Liver (tissue), 9 donors: Measurements from ENCODE around the gene STRA6. TPM values are rescaled to one million over a fixed set of nuclear protein-coding genes. Genes with fewer than 3 reads are reported as not detected.

Experiments
- DNase-seq: peaks from one replicate; pipeline ENCODE4 v3.0.0-alpha.2; 2017; ENCODE audit warnings: low spot score
- H3K27ac ChIP-seq, 2 donors: one replicate each; pipeline ENCODE4 v1.7.0; 2013; ENCODE audit warnings: inconsistent platforms in 2 of 2, low read length in 2 of 2, control low read depth in 1 of 2, low read depth in 1 of 2, mild to moderate bottlenecking in 1 of 2
- H3K27me3 ChIP-seq, 4 donors: one replicate each; pipeline versions ENCODE4 v1.6.1 to v1.7.0; 2013; ENCODE audit warnings: low read length in 3 of 4, inconsistent platforms in 1 of 4, mild to moderate bottlenecking in 1 of 4, moderate library complexity in 1 of 4; ENCODE audit not compliant: control insufficient read depth in 4 of 4, insufficient read depth in 4 of 4
- H3K36me3 ChIP-seq, 4 donors: one replicate each; pipeline versions ENCODE4 v1.6.1 to v1.7.0; 2013; ENCODE audit warnings: low read length in 3 of 4, mild to moderate bottlenecking in 3 of 4, low read depth in 1 of 4, moderate library complexity in 1 of 4; ENCODE audit not compliant: control insufficient read depth in 4 of 4, insufficient read depth in 3 of 4
- H3K4me1 ChIP-seq, 4 donors: one replicate each; pipeline versions ENCODE4 v1.6.1 to v1.7.0; 2013; ENCODE audit warnings: low read length in 3 of 4, mild to moderate bottlenecking in 3 of 4, moderate library complexity in 1 of 4; ENCODE audit not compliant: control insufficient read depth in 4 of 4, insufficient read depth in 4 of 4
- H3K4me3 ChIP-seq, 3 donors: one replicate each; pipeline versions ENCODE4 v1.6.1 to v1.7.0; 2013; ENCODE audit warnings: low read length in 3 of 3, control low read depth in 1 of 3, low read depth in 1 of 3, mild to moderate bottlenecking in 1 of 3
- H3K9ac ChIP-seq, 2 donors: one replicate each; pipeline ENCODE4 v1.7.0; 2013; ENCODE audit warnings: low read length in 2 of 2, mild to moderate bottlenecking in 2 of 2, moderate library complexity in 2 of 2, control low read depth in 1 of 2, low read depth in 1 of 2
- H3K9me3 ChIP-seq, 4 donors: one replicate each; pipeline versions ENCODE4 v1.6.1 to v1.7.0; 2013; ENCODE audit warnings: low read length in 3 of 4; ENCODE audit not compliant: control insufficient read depth in 4 of 4
- CTCF ChIP-seq: fragments of 150-350 bp; IDR thresholded peaks from 2 replicates; pipeline ENCODE4 v1.5.1; 2017; ENCODE audit warnings: improper control_type of control experiment, low read depth, low read length; ENCODE audit not compliant: missing input control
- EGR1 ChIP-seq, 2 donors: IDR thresholded peaks; 2 replicates each; pipeline ENCODE4 v1.6.1; 2016 to 2018; ENCODE audit warnings: antibody characterized with exemption in 2 of 2, low read depth in 2 of 2
- FOXA1 ChIP-seq: IDR thresholded peaks from 2 replicates; pipeline ENCODE4 v1.6.1; 2016; ENCODE audit warnings: antibody characterized with exemption
- FOXA2 ChIP-seq: IDR thresholded peaks from 2 replicates; pipeline ENCODE4 v1.6.1; 2016; ENCODE audit warnings: antibody characterized with exemption
- GABPA ChIP-seq, 2 donors: IDR thresholded peaks in 1 of 2; conservative IDR thresholded peaks in 1 of 2; 2 replicates each; pipeline ENCODE4 v1.6.1; 2016; ENCODE audit warnings: antibody characterized with exemption in 2 of 2, mild to moderate bottlenecking in 1 of 2, moderate library complexity in 1 of 2
- HNF4A ChIP-seq, 2 donors: conservative IDR thresholded peaks; 2 replicates each; pipeline ENCODE4 v1.6.1; 2016; ENCODE audit warnings: antibody characterized with exemption in 2 of 2, mild to moderate bottlenecking in 2 of 2
- HNF4G ChIP-seq: IDR thresholded peaks from 2 replicates; pipeline ENCODE4 v1.6.1; 2016; ENCODE audit warnings: antibody characterized with exemption
- JUND ChIP-seq, 2 donors: IDR thresholded peaks; 2 replicates each; pipeline ENCODE4 v1.6.1; 2016; ENCODE audit warnings: antibody characterized with exemption in 2 of 2
- RAD21 ChIP-seq, 2 donors: IDR thresholded peaks; 2 replicates each; pipeline ENCODE4 v1.6.1; 2016; ENCODE audit warnings: antibody characterized with exemption in 2 of 2, mild to moderate bottlenecking in 2 of 2
- RXRA ChIP-seq, 2 donors: IDR thresholded peaks; 2 replicates each; pipeline ENCODE4 v1.6.1; 2017 to 2018; ENCODE audit warnings: antibody characterized with exemption in 2 of 2, mild to moderate bottlenecking in 1 of 2
- SP1 ChIP-seq: IDR thresholded peaks from 2 replicates; pipeline ENCODE4 v1.6.1; 2018; ENCODE audit warnings: antibody characterized with exemption, mild to moderate bottlenecking
- TAF1 ChIP-seq: conservative IDR thresholded peaks from 2 replicates; pipeline ENCODE4 v1.6.1; 2016; ENCODE audit warnings: antibody characterized with exemption, mild to moderate bottlenecking
- YY1 ChIP-seq: IDR thresholded peaks from 2 replicates; pipeline ENCODE4 v1.6.1; 2016; ENCODE audit warnings: antibody characterized with exemption, mild to moderate bottlenecking
- WGBS: extraction: QIAGEN DNeasy Blood & Tissue Kit; methylation state at CpG from one replicate; pipeline ENCODE4 v1.1.7; 2013; 5-methylcytosine and 5-hydroxymethylcytosine counted together
- polyA plus RNA-seq, 2 donors: library from polyadenylated mRNA; stranded (reverse) in 1 of 2; unstranded in 1 of 2; fragments of 200-250 nt in 1 of 2; fragments of >200 nt in 1 of 2; fragmentation: Nextera tagmentation in 1 of 2; extraction: Ambion mirVana in 1 of 2; gene quantifications; one replicate each; pipeline versions ENCODE4 v1.2.1 to v1.2.3, GENCODE V29; 2013 to 2015
- total RNA-seq, 2 donors: library from RNA; depleted of rRNA; stranded (reverse); fragments of >200 nt; gene quantifications; one replicate each; pipeline ENCODE4 v1.2.3, GENCODE V29; 2014
- TF ChIP-seq, protein P1 (sequence below): IDR thresholded peaks from 2 replicates; pipeline ENCODE4 v1.6.1; 2016; ENCODE audit warnings: antibody characterized with exemption
- TF ChIP-seq, protein P2 (sequence below): IDR thresholded peaks from 2 replicates; pipeline ENCODE4 v1.6.1; 2016; ENCODE audit warnings: antibody characterized with exemption, mild to moderate bottlenecking
- TF ChIP-seq, protein P3 (sequence below): IDR thresholded peaks from 2 replicates; pipeline ENCODE4 v1.6.1; 2016; ENCODE audit warnings: antibody characterized with exemption
- donor health status: healthy.
- donor health status: healthy.
- donor health status: healthy.
- donor health status: healthy.
- donor health status: healthy.

The STRA6 gene
- total and polyA plus RNA-seq, 4 donors: 3.1 TPM; not detected in 3

DNA sequence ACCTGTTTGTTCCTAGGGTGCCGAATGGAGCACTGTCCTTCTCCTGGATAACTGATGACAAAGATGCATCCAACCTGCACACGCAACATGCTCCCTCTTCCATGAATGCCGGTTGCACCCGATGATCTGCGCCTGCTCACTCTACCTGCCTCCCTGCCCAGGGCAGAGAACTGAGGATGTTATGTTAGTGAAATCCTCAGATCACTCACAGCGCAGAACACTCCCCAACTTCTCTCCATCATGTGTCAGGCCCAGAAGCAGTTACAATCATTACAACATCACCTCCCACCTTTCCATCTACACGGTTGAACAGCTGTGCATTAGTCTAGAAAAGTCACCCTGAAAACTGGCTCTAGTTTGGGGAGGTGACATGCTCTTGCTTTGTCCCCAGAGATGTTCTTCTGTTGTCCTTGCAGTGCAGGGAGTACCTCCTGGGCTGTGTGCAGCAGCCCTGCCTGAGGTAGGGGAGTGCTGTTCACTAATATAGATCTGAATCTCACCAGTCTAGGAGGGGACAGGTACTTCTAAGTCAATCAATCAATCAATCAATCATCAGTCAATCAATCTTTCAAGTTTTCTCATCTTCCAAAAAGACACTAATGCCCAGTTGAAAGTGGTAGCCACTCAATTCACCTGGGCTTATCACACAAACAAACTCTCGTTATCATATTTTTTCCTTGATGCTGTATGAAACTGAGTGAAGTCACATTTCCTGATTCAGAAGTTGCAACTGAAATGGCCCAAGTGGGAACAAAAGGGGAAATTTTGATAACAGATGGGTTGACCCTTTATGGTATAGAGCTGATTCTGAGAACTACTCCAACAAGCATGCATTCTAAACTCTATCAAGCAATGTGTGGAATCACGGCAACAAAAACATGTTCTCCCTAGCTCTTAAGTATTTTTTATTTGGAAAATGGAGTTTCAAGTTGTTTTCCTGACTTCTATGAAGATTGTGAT, 44.4 kb downstream of the STRA6 start:
- no peaks in the 10 kb centered on the region for H3K4me1 ChIP-seq
- DNase-seq: no peak
- no peak overlapping the region for H3K4me3 ChIP-seq
- no peaks in the 10 kb centered on the region for H3K36me3 ChIP-seq
- H3K9me3 ChIP-seq: no peaks in the 10 kb centered on the region
- TF ChIP-seq FOXA1 (no peak), CTCF (no peak), HNF4A (conservative IDR thresholded peaks at IDR 0.05) (no peak), EGR1 (IDR thresholded peaks at IDR 0.05; ENCODE audit: low read depth in 2 of 2) (no peak), TAF1 (no peak), FOXA2 (no peak), SP1 (no peak), JUND (IDR thresholded peaks at IDR 0.05) (no peak), YY1 (no peak), HNF4G (no peak), RAD21 (IDR thresholded peaks at IDR 0.05) (no peak)
- TF ChIP-seq, protein P1, sequence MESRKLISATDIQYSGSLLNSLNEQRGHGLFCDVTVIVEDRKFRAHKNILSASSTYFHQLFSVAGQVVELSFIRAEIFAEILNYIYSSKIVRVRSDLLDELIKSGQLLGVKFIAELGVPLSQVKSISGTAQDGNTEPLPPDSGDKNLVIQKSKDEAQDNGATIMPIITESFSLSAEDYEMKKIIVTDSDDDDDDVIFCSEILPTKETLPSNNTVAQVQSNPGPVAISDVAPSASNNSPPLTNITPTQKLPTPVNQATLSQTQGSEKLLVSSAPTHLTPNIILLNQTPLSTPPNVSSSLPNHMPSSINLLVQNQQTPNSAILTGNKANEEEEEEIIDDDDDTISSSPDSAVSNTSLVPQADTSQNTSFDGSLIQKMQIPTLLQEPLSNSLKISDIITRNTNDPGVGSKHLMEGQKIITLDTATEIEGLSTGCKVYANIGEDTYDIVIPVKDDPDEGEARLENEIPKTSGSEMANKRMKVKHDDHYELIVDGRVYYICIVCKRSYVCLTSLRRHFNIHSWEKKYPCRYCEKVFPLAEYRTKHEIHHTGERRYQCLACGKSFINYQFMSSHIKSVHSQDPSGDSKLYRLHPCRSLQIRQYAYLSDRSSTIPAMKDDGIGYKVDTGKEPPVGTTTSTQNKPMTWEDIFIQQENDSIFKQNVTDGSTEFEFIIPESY: no peak
- TF ChIP-seq, protein P2, sequence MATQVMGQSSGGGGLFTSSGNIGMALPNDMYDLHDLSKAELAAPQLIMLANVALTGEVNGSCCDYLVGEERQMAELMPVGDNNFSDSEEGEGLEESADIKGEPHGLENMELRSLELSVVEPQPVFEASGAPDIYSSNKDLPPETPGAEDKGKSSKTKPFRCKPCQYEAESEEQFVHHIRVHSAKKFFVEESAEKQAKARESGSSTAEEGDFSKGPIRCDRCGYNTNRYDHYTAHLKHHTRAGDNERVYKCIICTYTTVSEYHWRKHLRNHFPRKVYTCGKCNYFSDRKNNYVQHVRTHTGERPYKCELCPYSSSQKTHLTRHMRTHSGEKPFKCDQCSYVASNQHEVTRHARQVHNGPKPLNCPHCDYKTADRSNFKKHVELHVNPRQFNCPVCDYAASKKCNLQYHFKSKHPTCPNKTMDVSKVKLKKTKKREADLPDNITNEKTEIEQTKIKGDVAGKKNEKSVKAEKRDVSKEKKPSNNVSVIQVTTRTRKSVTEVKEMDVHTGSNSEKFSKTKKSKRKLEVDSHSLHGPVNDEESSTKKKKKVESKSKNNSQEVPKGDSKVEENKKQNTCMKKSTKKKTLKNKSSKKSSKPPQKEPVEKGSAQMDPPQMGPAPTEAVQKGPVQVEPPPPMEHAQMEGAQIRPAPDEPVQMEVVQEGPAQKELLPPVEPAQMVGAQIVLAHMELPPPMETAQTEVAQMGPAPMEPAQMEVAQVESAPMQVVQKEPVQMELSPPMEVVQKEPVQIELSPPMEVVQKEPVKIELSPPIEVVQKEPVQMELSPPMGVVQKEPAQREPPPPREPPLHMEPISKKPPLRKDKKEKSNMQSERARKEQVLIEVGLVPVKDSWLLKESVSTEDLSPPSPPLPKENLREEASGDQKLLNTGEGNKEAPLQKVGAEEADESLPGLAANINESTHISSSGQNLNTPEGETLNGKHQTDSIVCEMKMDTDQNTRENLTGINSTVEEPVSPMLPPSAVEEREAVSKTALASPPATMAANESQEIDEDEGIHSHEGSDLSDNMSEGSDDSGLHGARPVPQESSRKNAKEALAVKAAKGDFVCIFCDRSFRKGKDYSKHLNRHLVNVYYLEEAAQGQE: no peak
- no peak overlapping the region for H3K9ac ChIP-seq
- peaks cover 0 to 3% (median 0%) of the 10 kb centered on the region in 4 donors for H3K27me3 ChIP-seq
- no peak overlapping the region for H3K27ac ChIP-seq
- WGBS: 89% methylated on average over 9 of the region's 9 CpGs

- H3K27me3 ChIP-seq: peaks cover 0 to 3% (median 0%) of the 10 kb centered on the region in 4 donors
- no peaks in the 10 kb centered on the region for H3K4me1 ChIP-seq
- H3K4me3 ChIP-seq: no peak overlapping the region
- no peak overlapping the region for H3K9ac ChIP-seq
- 28% methylated on average over 7 of the region's 7 CpGs for WGBS
- TF ChIP-seq CTCF: no peak
- TF ChIP-seq HNF4A (conservative IDR thresholded peaks at IDR 0.05): no peak
- no peak for TF ChIP-seq GABPA (IDR thresholded peaks at IDR 0.05 in 1 of 2, conservative IDR thresholded peaks at IDR 0.05 in 1 of 2)
- TF ChIP-seq, protein P3, sequence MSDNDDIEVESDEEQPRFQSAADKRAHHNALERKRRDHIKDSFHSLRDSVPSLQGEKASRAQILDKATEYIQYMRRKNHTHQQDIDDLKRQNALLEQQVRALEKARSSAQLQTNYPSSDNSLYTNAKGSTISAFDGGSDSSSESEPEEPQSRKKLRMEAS: no peak
- no peak for TF ChIP-seq YY1
- TF ChIP-seq RAD21 (IDR thresholded peaks at IDR 0.05): no peak
- TF ChIP-seq, protein P1: no peak
- no peak for TF ChIP-seq FOXA1
- no peak for TF ChIP-seq RXRA (IDR thresholded peaks at IDR 0.05)
- TF ChIP-seq EGR1 (IDR thresholded peaks at IDR 0.05; ENCODE audit: low read depth in 2 of 2): no peak
- TF ChIP-seq HNF4G: no peak
- no peak for TF ChIP-seq TAF1
- H3K36me3 ChIP-seq: no peaks in the 10 kb centered on the region
- DNase-seq: no peak
- no peaks in the 10 kb centered on the region for H3K9me3 ChIP-seq
- no peak overlapping the region for H3K27ac ChIP-seq
These were observed 45.7 kb downstream of the STRA6 start for GRCh38 chr15:74156678-74157411.
